GM12864 (cell line): ENCODE data around the gene SLC27A3.

Experiments
- DNase-seq: peaks from one replicate; pipeline ENCODE4 v3.0.0-alpha.2; 2011; ENCODE audit warnings: low read depth
- H3K4me3 ChIP-seq: 2 replicates; pipeline ENCODE4 v1.5.1; 2011; ENCODE audit warnings: mild to moderate bottlenecking, low read depth, low read length, control low read depth
- CTCF ChIP-seq: IDR thresholded peaks from 2 replicates; pipeline ENCODE4 v1.5.1; 2011; ENCODE audit warnings: low read depth, mild to moderate bottlenecking, moderate library complexity, low read length, control low read depth, inconsistent platforms; ENCODE audit errors: missing control alignments

Gene SLC27A3

GRCh38 chr1:153792631-153793041 lies 17.4 kb downstream of the SLC27A3 start:
- DNase-seq, result no peak
- TF ChIP-seq CTCF, result no peak

GRCh38 chr1:153793261-153793972 lies 18.2 kb downstream of the SLC27A3 start:
- no peak overlapping the region for H3K4me3 ChIP-seq
- no peak for DNase-seq
- TF ChIP-seq CTCF, result no peak

More at GRCh38 chr1:153792631-153793041, 17.4 kb downstream of the SLC27A3 start:
- no peak overlapping the region for H3K4me3 ChIP-seq

DNA sequence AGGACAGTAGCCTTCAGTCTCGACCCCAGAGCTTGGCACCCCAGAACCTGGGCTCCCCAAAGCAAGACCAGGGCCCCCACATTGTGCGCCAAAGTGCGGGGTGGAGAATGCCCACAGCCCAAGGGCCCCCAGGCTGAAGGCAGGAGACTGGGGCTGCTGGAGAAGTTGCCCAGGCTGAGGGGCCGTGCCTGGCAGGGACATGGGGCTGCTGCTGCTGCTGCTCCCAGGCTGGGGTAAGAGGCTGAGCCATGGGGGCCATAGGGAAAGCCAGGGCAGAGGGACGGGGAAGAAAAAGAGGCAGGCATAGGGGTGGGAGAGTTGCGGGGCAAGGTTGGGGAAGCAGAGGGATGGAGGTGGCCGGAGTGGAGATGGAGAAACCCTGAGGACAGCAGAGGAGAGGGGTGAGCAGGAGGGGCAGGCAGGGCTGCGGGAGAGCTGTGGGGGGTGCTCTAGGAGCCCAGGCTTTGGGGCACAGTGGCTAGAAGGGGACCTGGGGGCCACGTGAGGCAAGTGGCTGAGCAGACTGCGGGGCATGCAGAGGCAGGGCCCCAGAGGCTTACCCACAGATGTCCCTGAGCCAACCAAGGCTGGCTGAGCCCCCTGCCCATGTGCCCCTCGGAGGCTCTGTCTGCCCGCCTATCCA lies 18.9 kb downstream of the SLC27A3 start:
- no peak for TF ChIP-seq CTCF

DNA sequence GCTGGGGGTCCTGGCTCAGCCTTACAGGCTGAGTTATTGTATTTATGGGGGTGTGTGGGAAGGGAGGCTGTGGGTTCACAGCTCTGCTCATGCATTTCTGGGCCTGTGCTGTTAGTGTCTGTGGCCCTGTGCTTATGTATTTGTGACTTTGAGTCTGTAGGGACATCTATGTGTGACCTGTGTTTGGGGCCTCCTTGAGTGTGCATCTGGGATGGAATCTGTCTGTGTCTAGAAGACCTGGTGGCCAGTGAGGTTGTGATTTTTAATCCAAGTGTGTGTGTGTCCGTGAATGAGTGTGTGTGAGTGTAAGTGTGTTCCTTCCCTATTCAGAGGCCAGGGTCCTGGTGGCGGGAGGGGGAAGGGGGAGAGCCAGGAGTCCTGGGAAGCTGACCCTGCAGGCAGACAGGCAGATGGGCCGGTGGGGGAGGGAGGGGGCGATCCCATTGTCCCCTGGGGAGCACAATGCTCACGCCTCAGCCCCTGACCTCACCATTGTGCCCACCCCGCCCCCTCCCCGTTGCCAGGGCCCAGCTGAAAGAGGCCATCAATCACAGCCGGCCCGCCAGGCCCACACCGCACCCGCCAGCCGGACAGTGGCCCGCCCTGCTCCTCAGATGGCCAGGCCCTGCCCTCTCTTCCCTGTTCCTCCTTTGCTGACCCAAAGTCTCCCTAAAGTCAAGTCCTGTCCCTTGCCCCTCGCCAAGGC lies 19.6 kb downstream of the SLC27A3 start:
- DNase-seq, result no peak
- no peak overlapping the region for H3K4me3 ChIP-seq
- no peak for TF ChIP-seq CTCF

More for the DNA sequence above, 18.9 kb downstream of the SLC27A3 start:
- no peak overlapping the region for H3K4me3 ChIP-seq
- DNase-seq, result no peak

GRCh38 chr1:153795330-153795837 lies 20.2 kb downstream of the SLC27A3 start:
- TF ChIP-seq CTCF, result no peak
- no peak for DNase-seq
- no peak overlapping the region for H3K4me3 ChIP-seq

DNA sequence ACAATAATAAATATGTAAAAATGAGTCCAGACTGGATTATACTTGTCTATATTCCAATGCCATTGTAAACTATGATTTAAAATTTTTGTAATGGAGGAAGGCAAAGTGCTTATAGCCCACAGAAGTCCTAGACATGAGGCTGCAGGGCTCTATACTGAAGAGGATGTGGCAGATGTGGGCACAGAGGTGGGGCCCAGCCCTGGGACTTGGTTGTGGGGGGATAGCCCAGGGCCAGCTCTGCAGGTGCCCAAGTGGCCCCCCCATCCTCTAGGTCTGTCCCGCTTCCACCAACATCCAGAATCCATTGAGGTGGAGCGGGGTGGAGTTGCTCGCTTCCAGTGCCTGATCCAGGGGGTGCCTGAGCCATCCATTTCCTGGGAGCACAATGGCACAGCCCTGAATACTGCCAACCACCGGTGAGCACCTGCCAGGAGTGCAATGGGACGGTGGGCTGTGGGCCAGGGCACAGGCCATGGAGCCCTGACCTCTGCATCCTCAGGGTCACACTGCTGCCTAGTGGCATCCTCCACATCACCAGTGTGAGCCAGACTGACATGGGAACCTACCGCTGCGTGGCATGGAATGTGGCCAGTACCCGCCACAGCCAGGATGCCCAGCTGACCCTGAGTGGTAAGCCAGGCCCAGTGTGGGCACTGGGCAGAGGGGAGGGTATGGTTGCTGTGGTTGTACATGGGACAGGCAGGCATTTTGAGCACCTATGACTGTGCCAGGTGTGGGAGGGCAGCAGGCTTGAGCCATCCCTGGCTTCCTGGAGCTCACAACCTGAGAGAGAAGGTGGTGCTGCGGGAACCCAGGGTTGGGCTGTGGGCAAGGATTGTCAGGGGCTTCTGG lies 21.0 kb downstream of the SLC27A3 start:
- no peak for DNase-seq
- no peak for TF ChIP-seq CTCF
- H3K4me3 ChIP-seq, result no peak overlapping the region
